Retinal pigment epithelial cell (primary cell): Measurements from ENCODE around the gene PRKAG1.

Source experiments
- DNase-seq: peaks from one replicate; pipeline ENCODE4 v3.0.0-alpha.2; 2010; ENCODE audit warnings: low read depth
- H3K4me3 ChIP-seq: 2 replicates; pipeline ENCODE4 v1.5.1; 2011; ENCODE audit warnings: mild to moderate bottlenecking, low read length, control low read depth, moderate library complexity
- CTCF ChIP-seq: conservative IDR thresholded peaks from 2 replicates; pipeline ENCODE4 v1.5.1; 2011; ENCODE audit warnings: low read depth, low read length, control low read depth, inconsistent platforms

PRKAG1 gene

GRCh38 chr12:49054524-49054923 is 35.9 kb upstream of the PRKAG1 start:
- H3K4me3 ChIP-seq = no peak overlapping the region
- DNase-seq = no peak
- no peak for TF ChIP-seq CTCF

GRCh38 chr12:49054096-49054495 is 35.5 kb upstream of the PRKAG1 start:
- no peak overlapping the region for H3K4me3 ChIP-seq
- TF ChIP-seq CTCF = no peak
- DNase-seq = no peak

GRCh38 chr12:49052451-49053208 is 34.1 kb upstream of the PRKAG1 start:
- TF ChIP-seq CTCF = no peak
- H3K4me3 ChIP-seq = no peak overlapping the region

GRCh38 chr12:49051777-49052438 is 33.3 kb upstream of the PRKAG1 start:
- no peak for TF ChIP-seq CTCF
- no peak for DNase-seq
- no peak overlapping the region for H3K4me3 ChIP-seq

More at GRCh38 chr12:49052451-49053208, 34.1 kb upstream of the PRKAG1 start:
- DNase-seq = no peak

- no peak overlapping the region for H3K4me3 ChIP-seq
- TF ChIP-seq CTCF = no peak
- no peak for DNase-seq
Observed at GRCh38 chr12:49051373-49051764, 32.8 kb upstream of the PRKAG1 start.

- no peak for DNase-seq
- TF ChIP-seq CTCF = no peak
- H3K4me3 ChIP-seq = no peak overlapping the region
Observed at GRCh38 chr12:49050507-49051372, 32.2 kb upstream of the PRKAG1 start.
